Activated B cell treated with CpG ODN at 0.5 μM for 24 hours (primary cell): ENCODE data around the gene PARP16. TPM values are rescaled to one million over a fixed set of nuclear protein-coding genes. Genes with fewer than 3 reads are reported as not detected.
"Not testable (repeated sequence)": the region's sequence is repeated elsewhere in the genome, so short reads cannot be mapped to it uniquely, and the experiment has no call there.

Source experiments
- ATAC-seq: fragments of 200-7000 bp; cut with Tn5 transposase; one replicate; pipeline ENCODE4 v1.10.0; 2021; ENCODE audit warnings: low read depth, mild to moderate bottlenecking, moderate library complexity
- CTCF ChIA-PET: fragments of 350-600 bp; sonication (Branson Sonifier 250); formaldehyde crosslinking; loops from one replicate; lab custom pipeline; 2021; ENCODE audit warnings: antibody characterized with exemption; lab: Charles Lee
- POLR2A ChIA-PET: fragments of 350-600 bp; sonication (Branson Sonifier 250); formaldehyde crosslinking; loops from one replicate; lab custom pipeline; 2021; ENCODE audit warnings: antibody characterized with exemption; lab: Charles Lee
- DNase-seq: peaks from one replicate; pipeline ENCODE4 v3.0.0; 2022
- H3K27ac Mint-ChIP-seq: one replicate; pipeline ENCODE4 v1.8.0; 2020; ENCODE audit warnings: mixed read lengths
- H3K27me3 Mint-ChIP-seq: one replicate; pipeline ENCODE4 v1.8.0; 2021; ENCODE audit warnings: mixed read lengths
- H3K36me3 Mint-ChIP-seq: one replicate; pipeline ENCODE4 v1.8.0; 2021; ENCODE audit warnings: low read depth, mixed read lengths
- H3K4me1 Mint-ChIP-seq: one replicate; pipeline ENCODE4 v1.8.0; 2021; ENCODE audit warnings: mixed read lengths
- H3K4me3 Mint-ChIP-seq: one replicate; pipeline ENCODE4 v1.8.0; 2020; ENCODE audit warnings: mild to moderate bottlenecking, mixed read lengths
- H3K9me3 Mint-ChIP-seq: one replicate; pipeline ENCODE4 v1.8.0; 2020; ENCODE audit warnings: mixed read lengths
- CTCF ChIP-seq: fragments of 200-600 bp; IDR thresholded peaks from one replicate; pipeline ENCODE4 v1.8.0; 2022; ENCODE audit warnings: antibody characterized with exemption, mild to moderate bottlenecking
- intact Hi-C: fragments of 100-400 bp; cut with micrococcal nuclease; formaldehyde crosslinking; loops from one replicate; pipeline ENCODE4 v1.15.1; 2024
- total RNA-seq: library from RNA; stranded (reverse); gene quantifications from 2 replicates; pipeline ENCODE4 v1.2.3, GENCODE V29; 2022

PARP16 gene
- total RNA-seq, 1 donor from 2014 or later, result 11.5 TPM

- no peak overlapping the region for H3K4me3 Mint-ChIP-seq
- H3K9me3 Mint-ChIP-seq, result no peaks in the 10 kb centered on the region
- intact Hi-C loops, result no loop called here
- no peak for TF ChIP-seq CTCF
- no peaks in the 10 kb centered on the region for H3K27me3 Mint-ChIP-seq
- ATAC-seq, result no peak
- CTCF ChIA-PET, result interaction anchor here (1.8 kb wide), 1 partner anchor 8 kb away, joined by 5 read pairs; no protein-coding TSS in a partner anchor
- peaks cover 6% of the 10 kb centered on the region for H3K4me1 Mint-ChIP-seq
- H3K36me3 Mint-ChIP-seq, result peaks cover 13% of the 10 kb centered on the region
- DNase-seq, result no peak
- no peak overlapping the region for H3K27ac Mint-ChIP-seq
- POLR2A ChIA-PET, result interaction anchor here (1.3 kb wide), 1 partner anchor 26 kb away, joined by 5 read pairs; the partner anchor contains the start of gene RNU5B-1
Measured at GRCh38 chr15:65278480-65278879, 8.2 kb downstream of the PARP16 start.

- H3K27me3 Mint-ChIP-seq, result no peaks in the 10 kb centered on the region
- intact Hi-C loops, result no loop called here
- H3K4me1 Mint-ChIP-seq, result peaks cover 4% of the 10 kb centered on the region
- H3K4me3 Mint-ChIP-seq, result no peak overlapping the region
- no peak for ATAC-seq
- no peaks in the 10 kb centered on the region for H3K9me3 Mint-ChIP-seq
- ChIA-PET POLR2A (no interaction called here), CTCF (no interaction called here)
- no peak overlapping the region for H3K27ac Mint-ChIP-seq
- H3K36me3 Mint-ChIP-seq, result peaks cover 12% of the 10 kb centered on the region
- no peak for TF ChIP-seq CTCF
- no peak for DNase-seq
Measured at GRCh38 chr15:65277015-65277414, 9.7 kb downstream of the PARP16 start.

- Mint-ChIP-seq H3K9me3 (no peaks in the 10 kb centered on the region), H3K36me3 (peaks cover 13% of the 10 kb centered on the region), H3K27ac (no peak overlapping the region), H3K27me3 (no peaks in the 10 kb centered on the region), H3K4me3 (no peak overlapping the region), H3K4me1 (peaks cover 4% of the 10 kb centered on the region)
- ATAC-seq, result no peak
- CTCF ChIA-PET, result interaction anchor here (0.9 to 1.1 kb wide), 2 partner anchors 11 to 22 kb away, joined by 3 read pairs; partner anchors contain the start of gene PARP16
- POLR2A ChIA-PET, result interaction anchor here (0.8 kb wide), 1 partner anchor 11 kb away, joined by 4 read pairs; the partner anchor contains the start of gene PARP16
- intact Hi-C loops, result no loop called here
- no peak for DNase-seq
- TF ChIP-seq CTCF, result no peak
Measured at GRCh38 chr15:65275728-65276126, 11.0 kb downstream of the PARP16 start.

GRCh38 chr15:65275104-65275727 lies 11.5 kb downstream of the PARP16 start:
- TF ChIP-seq CTCF, result no peak
- Mint-ChIP-seq H3K9me3 (no peaks in the 10 kb centered on the region), H3K27me3 (no peaks in the 10 kb centered on the region), H3K36me3 (peaks cover 18% of the 10 kb centered on the region), H3K4me1 (peaks cover 4% of the 10 kb centered on the region), H3K27ac (no peak overlapping the region), H3K4me3 (no peak overlapping the region)
- ATAC-seq (no peak), DNase-seq (no peak)
- ChIA-PET POLR2A (interaction anchor here (0.8 kb wide), 1 partner anchor 12 kb away, joined by 4 read pairs; the partner anchor contains the start of gene PARP16), CTCF (interaction anchor here (0.9 kb wide), 1 partner anchor 12 kb away, joined by 3 read pairs; the partner anchor contains the start of gene PARP16)
- intact Hi-C loops, result no loop called here

GRCh38 chr15:65270811-65271545 lies 15.7 kb downstream of the PARP16 start:
- H3K36me3 Mint-ChIP-seq, result peaks cover 29% of the 10 kb centered on the region
- CTCF ChIA-PET, result interaction anchor here (1.1 to 1.2 kb wide), 3 partner anchors 8 to 90 kb away, joined by 3 to 5 read pairs (median 5); partner anchors contain the start of gene PARP16
- ATAC-seq, result peak; percentile 45
- not testable (repeated sequence) for H3K9me3 Mint-ChIP-seq, DNase-seq, H3K27me3 Mint-ChIP-seq, H3K27ac Mint-ChIP-seq, H3K4me3 Mint-ChIP-seq, H3K4me1 Mint-ChIP-seq
- intact Hi-C loops, result loop anchor here (1.0 kb wide), 1 partner anchor 238 kb away; no protein-coding TSS in a partner anchor
- POLR2A ChIA-PET, result interaction anchor here (0.5 to 1.0 kb wide), 2 partner anchors 27 to 80 kb away, joined by 4 read pairs; no protein-coding TSS in a partner anchor
